HepG2 (cell line): ENCODE data around the gene C16orf87. TPM values are rescaled to one million over a fixed set of nuclear protein-coding genes. Genes with fewer than 3 reads are reported as not detected.

ENCODE experiments used
- EHMT2 ChIP-seq: fragments of 200-600 bp; sonication (generic); IDR thresholded peaks from 2 replicates; pipeline ENCODE4 v1.7.0; 2017; ENCODE audit warnings: antibody characterized with exemption, low read depth, low read length, borderline replicate concordance
- MEIS1 ChIP-seq: sonication (generic); formaldehyde crosslinking; IDR thresholded peaks from 2 replicates; pipeline ENCODE4 v1.9.0; 2021; ENCODE audit warnings: mild to moderate bottlenecking, missing genetic modification reagents, moderate library complexity, borderline replicate concordance
- MEIS2 ChIP-seq: sonication (generic); formaldehyde crosslinking; IDR thresholded peaks from 2 replicates; pipeline ENCODE4 v1.9.0; 2021; ENCODE audit warnings: mild to moderate bottlenecking, missing genetic modification reagents
- NPAS2 ChIP-seq: sonication (generic); formaldehyde crosslinking; IDR thresholded peaks from 2 replicates; pipeline ENCODE4 v1.8.0; 2022; ENCODE audit warnings: mild to moderate bottlenecking, missing genetic modification reagents, borderline replicate concordance
- SALL2 ChIP-seq: sonication (generic); formaldehyde crosslinking; IDR thresholded peaks from 2 replicates; pipeline ENCODE4 v1.8.1; 2023; ENCODE audit warnings: mild to moderate bottlenecking, missing genetic modification reagents, inconsistent platforms
- TFE3 ChIP-seq: IDR thresholded peaks from 2 replicates; pipeline ENCODE4 v1.6.1; 2016
- ZBTB40 ChIP-seq, 2 experiments: fragments of 450-650 bp in 1 of 2; sonication (generic) in 1 of 2; formaldehyde crosslinking in 1 of 2; IDR thresholded peaks; 2 replicates each; pipeline versions ENCODE4 v1.6.1 to v1.8.0; 2016 to 2022; ENCODE audit warnings: antibody characterized with exemption in 1 of 2, mild to moderate bottlenecking in 1 of 2, missing genetic modification reagents in 1 of 2
- ZNF354B ChIP-seq: sonication (generic); formaldehyde crosslinking; IDR thresholded peaks from 2 replicates; pipeline ENCODE4 v1.8.0; 2022; ENCODE audit warnings: mild to moderate bottlenecking, missing genetic modification reagents
- ZNF570 ChIP-seq: sonication (generic); formaldehyde crosslinking; IDR thresholded peaks from 2 replicates; pipeline ENCODE4 v1.4.0; 2020; ENCODE audit warnings: mild to moderate bottlenecking, missing genetic modification reagents, borderline replicate concordance
- ZNF691 ChIP-seq: sonication (generic); formaldehyde crosslinking; IDR thresholded peaks from 2 replicates; pipeline ENCODE4 v1.4.0; 2020; ENCODE audit warnings: missing genetic modification reagents, low read depth, mild to moderate bottlenecking, borderline replicate concordance
- polyA plus RNA-seq, 8 experiments: library from polyadenylated mRNA; depleted of rRNA in 3 of 8; stranded (reverse) in 7 of 8; unstranded in 1 of 8; fragments of >200 nt; fragmentation: Illumina TruSeq in 4 of 8; extraction: Trizol in 4 of 8; gene quantifications; 2 replicates each; pipeline versions ENCODE4 v1.2.1 to v1.2.3, GENCODE V29; 2011 to 2016; ENCODE audit warnings: low read depth in 4 of 8, missing spikeins in 1 of 8, mixed read lengths in 1 of 8; ENCODE audit not compliant: insufficient read depth in 1 of 8
- total RNA-seq, 5 experiments: library from RNA; depleted of rRNA; stranded (reverse); fragments of >200 nt; fragmentation: Illumina TruSeq; extraction: Trizol; gene quantifications; 2 replicates each; pipeline ENCODE4 v1.2.3, GENCODE V29; 2016; ENCODE audit warnings: low read depth in 1 of 5
- TF ChIP-seq, protein P1 (sequence below): sonication (generic); formaldehyde crosslinking; IDR thresholded peaks from 2 replicates; pipeline ENCODE4 v1.8.0; 2023; ENCODE audit warnings: mild to moderate bottlenecking, missing genetic modification reagents
- TF ChIP-seq, protein P2 (sequence below): sonication (generic); formaldehyde crosslinking; IDR thresholded peaks from 2 replicates; pipeline ENCODE4 v1.8.0; 2022; ENCODE audit warnings: missing genetic modification reagents, low read depth, mild to moderate bottlenecking, borderline replicate concordance

Gene C16orf87
- total and polyA plus RNA-seq, 2 of the 13 experiments (the other 11 are each of a cell fraction or from before 2014, with no cell fraction given): 8.6 to 19.5 TPM

- TF ChIP-seq EHMT2 (no peak), ZNF691 (peak; percentile 89; the same call in 1 of the 2 replicates), NPAS2 (no peak), ZNF570 (CRISPR knock-in tag) (no peak), SALL2 (CRISPR knock-in tag) (peak; percentile 80; the same call in 1 of the 2 replicates), MEIS2 (CRISPR knock-in tag) (peak; percentile 86), MEIS1 (CRISPR knock-in tag) (peak; percentile 19; the same call in 1 of the 2 replicates), TFE3 (CRISPR knock-in tag) (no peak; the same call in 1 of the 2 replicates), ZNF354B (CRISPR knock-in tag) (0 out of 2 replicates have a peak, but pooled peaks have one; percentile 17), ZBTB40 (IDR thresholded peaks at IDR 0.05) (no peak), ZBTB40 (CRISPR knock-in tag; IDR thresholded peaks at IDR 0.05) (peak; percentile 78)
- TF ChIP-seq, protein P1, sequence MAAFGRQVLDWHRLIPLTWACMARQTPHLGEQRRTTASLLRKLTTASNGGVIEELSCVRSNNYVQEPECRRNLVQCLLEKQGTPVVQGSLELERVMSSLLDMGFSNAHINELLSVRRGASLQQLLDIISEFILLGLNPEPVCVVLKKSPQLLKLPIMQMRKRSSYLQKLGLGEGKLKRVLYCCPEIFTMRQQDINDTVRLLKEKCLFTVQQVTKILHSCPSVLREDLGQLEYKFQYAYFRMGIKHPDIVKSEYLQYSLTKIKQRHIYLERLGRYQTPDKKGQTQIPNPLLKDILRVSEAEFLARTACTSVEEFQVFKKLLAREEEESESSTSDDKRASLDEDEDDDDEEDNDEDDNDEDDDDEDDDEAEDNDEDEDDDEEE (CRISPR knock-in tag): 0 out of 2 replicates have a peak, but pooled peaks have one; percentile 65
- TF ChIP-seq, protein P2, sequence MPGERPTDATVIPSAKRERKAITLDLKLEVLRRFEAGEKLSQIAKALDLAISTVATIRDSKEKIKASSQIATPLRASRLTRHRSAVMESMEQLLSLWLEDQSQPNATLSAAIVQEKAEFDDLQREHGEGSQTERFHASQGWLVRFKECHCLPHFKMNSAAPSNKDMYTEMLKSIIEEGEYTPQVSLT (CRISPR knock-in tag): no peak; the same call in 1 of the 2 replicates
Measured at GRCh38 chr16:46789499-46790414, 41.2 kb downstream of the C16orf87 start (continued).
